CD14-positive monocyte (primary cell): ENCODE results near the gene LILRA2. TPM values are rescaled to one million over a fixed set of nuclear protein-coding genes. Genes with fewer than 3 reads are reported as not detected.

Experiments
- DNase-seq, 3 donors: peaks; one replicate each; pipeline ENCODE4 v3.0.0-alpha.2; 2011 to 2022
- H2AFZ ChIP-seq: 2 replicates; pipeline ENCODE4 v1.6.0; 2012; ENCODE audit warnings: mild to moderate bottlenecking, low read depth, low read length, inconsistent platforms; ENCODE audit not compliant: insufficient read depth, poor library complexity, severe bottlenecking
- H3K27ac ChIP-seq, 2 donors: 1 replicate in 1 of 2; 2 replicates in 1 of 2; pipeline ENCODE4 v1.5.1; 2012 to 2013; ENCODE audit warnings: low read length in 2 of 2, control low read depth in 1 of 2, inconsistent platforms in 1 of 2, low read depth in 1 of 2, mild to moderate bottlenecking in 1 of 2
- H3K27me3 ChIP-seq, 2 donors: one replicate each; pipeline versions ENCODE4 v1.6.0 to v1.6.1; 2011 to 2013; ENCODE audit warnings: low read length in 2 of 2; ENCODE audit not compliant: control insufficient read depth in 2 of 2, insufficient read depth in 2 of 2
- H3K36me3 ChIP-seq, 2 donors: replicated peaks in 1 of 2; 1 replicate in 1 of 2; 2 replicates in 1 of 2; pipeline versions ENCODE4 v1.5.1 to v1.6.1; 2012 to 2013; ENCODE audit warnings: low read length in 2 of 2, control low read depth in 1 of 2, inconsistent platforms in 1 of 2, mild to moderate bottlenecking in 1 of 2; ENCODE audit not compliant: insufficient read depth in 2 of 2, control insufficient read depth in 1 of 2
- H3K4me1 ChIP-seq, 2 donors: 1 replicate in 1 of 2; 2 replicates in 1 of 2; pipeline versions ENCODE4 v1.5.1 to v1.6.1; 2012 to 2013; ENCODE audit warnings: low read length in 2 of 2, control low read depth in 1 of 2, inconsistent platforms in 1 of 2, mild to moderate bottlenecking in 1 of 2, moderate library complexity in 1 of 2; ENCODE audit not compliant: insufficient read depth in 2 of 2, control insufficient read depth in 1 of 2
- H3K4me2 ChIP-seq: replicated peaks from 2 replicates; pipeline ENCODE3; 2012; ENCODE audit warnings: low read length, moderate library complexity, mild to moderate bottlenecking; ENCODE audit not compliant: poor library complexity, severe bottlenecking; ENCODE audit errors: extremely low read depth
- H3K4me3 ChIP-seq, 3 experiments: fragments of 200-600 bp in 1 of 3; sonication (generic) in 1 of 3; replicated peaks in 1 of 3; 1 replicate in 2 of 3; 2 replicates in 1 of 3; pipeline ENCODE4 v1.5.1; 2011 to 2013; ENCODE audit warnings: low read length in 3 of 3, mild to moderate bottlenecking in 3 of 3, control low read depth in 2 of 3, low read depth in 2 of 3, inconsistent platforms in 1 of 3, moderate library complexity in 1 of 3
- H3K79me2 ChIP-seq: 2 replicates; pipeline ENCODE4 v1.6.0; 2012; ENCODE audit warnings: mild to moderate bottlenecking, control low read depth, inconsistent platforms, low read length, moderate library complexity; ENCODE audit not compliant: insufficient read depth
- H3K9ac ChIP-seq: 2 replicates; pipeline ENCODE4 v1.6.0; 2017; ENCODE audit warnings: low read length, mild to moderate bottlenecking; ENCODE audit not compliant: insufficient read depth, poor library complexity, severe bottlenecking
- H3K9me3 ChIP-seq, 2 donors: replicated peaks in 1 of 2; 1 replicate in 1 of 2; 2 replicates in 1 of 2; pipeline versions ENCODE4 v1.5.1 to v1.6.1; 2012 to 2013; ENCODE audit warnings: low read length in 2 of 2, control low read depth in 1 of 2; ENCODE audit not compliant: control insufficient read depth in 1 of 2, insufficient read depth in 1 of 2
- H4K20me1 ChIP-seq: 2 replicates; pipeline ENCODE4 v1.6.0; 2012; ENCODE audit warnings: mild to moderate bottlenecking, low read length, control low read depth, moderate library complexity; ENCODE audit not compliant: insufficient read depth
- H3K27ac Mint-ChIP-seq, 7 donors: one replicate each; pipeline ENCODE4 v1.8.0; 2020; ENCODE audit warnings: mild to moderate bottlenecking in 7 of 7, mixed read lengths in 7 of 7, moderate library complexity in 6 of 7, inconsistent platforms in 2 of 7
- H3K27me3 Mint-ChIP-seq, 3 donors: one replicate each; pipeline ENCODE4 v1.8.0; 2021 to 2022; ENCODE audit warnings: low read depth in 3 of 3, mild to moderate bottlenecking in 3 of 3, mixed read lengths in 3 of 3, moderate library complexity in 3 of 3, inconsistent platforms in 1 of 3
- H3K36me3 Mint-ChIP-seq, 2 donors: one replicate each; pipeline ENCODE4 v1.8.0; 2020; ENCODE audit warnings: mixed read lengths in 2 of 2, inconsistent platforms in 1 of 2, mild to moderate bottlenecking in 1 of 2
- H3K4me1 Mint-ChIP-seq: one replicate; pipeline ENCODE4 v1.8.0; 2020; ENCODE audit warnings: mild to moderate bottlenecking, mixed read lengths
- H3K4me3 Mint-ChIP-seq, 2 donors: one replicate each; pipeline ENCODE4 v1.8.0; 2020; ENCODE audit warnings: mild to moderate bottlenecking in 2 of 2, mixed read lengths in 2 of 2, moderate library complexity in 1 of 2
- H3K9me3 Mint-ChIP-seq, 7 donors: one replicate each; pipeline ENCODE4 v1.8.0; 2020 to 2022; ENCODE audit warnings: mixed read lengths in 7 of 7, mild to moderate bottlenecking in 6 of 7, moderate library complexity in 6 of 7, inconsistent platforms in 2 of 7
- CTCF ChIP-seq: fragments of 200-600 bp; IDR thresholded peaks from one replicate; pipeline ENCODE4 v1.8.0; 2022; ENCODE audit warnings: antibody characterized with exemption, mild to moderate bottlenecking
- WGBS: methylation state at CpG from one replicate; pipeline ENCODE4 v1.1.5; 2013; ENCODE audit warnings: missing lambda C conversion rate; ENCODE audit not compliant: insufficient coverage; 5-methylcytosine and 5-hydroxymethylcytosine counted together
- intact Hi-C, 2 donors: fragments of 100-400 bp; cut with micrococcal nuclease; formaldehyde crosslinking; loops; one replicate each; pipeline versions ENCODE4 v1.15.0 to v1.15.1; 2023
- polyA plus RNA-seq, 3 donors: library from polyadenylated mRNA; depleted of rRNA in 1 of 3; unstranded in 2 of 3; stranded (reverse) in 1 of 3; fragments of 300-500 nt in 2 of 3; fragments of >200 nt in 1 of 3; fragmentation: Illumina TruSeq in 2 of 3; gene quantifications; 1 replicate in 2 of 3; 2 replicates in 1 of 3; pipeline ENCODE4 v1.2.3, GENCODE V29; 2012 to 2021

Gene LILRA2
- polyA plus RNA-seq, 3 donors = 333 to 451 (median 377) TPM

- H2AFZ ChIP-seq = no peak overlapping the region
- Mint-ChIP-seq H3K27me3 (peaks cover 34 to 54% (median 37%) of the 10 kb centered on the region in 3 donors), H3K9me3 (peaks cover 0 to 5% (median 0%) of the 10 kb centered on the region in 7 donors), H3K4me3 (peak overlapping the region in 1 of 2 donors; percentile 30), H3K36me3 (peaks cover 0 to 2% of the 10 kb centered on the region in 2 donors), H3K27ac (peak overlapping the region in 1 of 7 donors; percentile 38), H3K4me1 (peaks cover 34% of the 10 kb centered on the region)
- H3K4me3 ChIP-seq = no peak overlapping the region
- H3K27ac ChIP-seq = no peak overlapping the region
- no peaks in the 10 kb centered on the region for H4K20me1 ChIP-seq
- no peak overlapping the region for H3K9ac ChIP-seq
- TF ChIP-seq CTCF = no peak
- intact Hi-C loops = loop anchor here in 1 of 2 donors (10.0 kb wide), 1 partner anchor 119 kb away; the partner anchor contains the start of gene TTYH1
- no peaks in the 10 kb centered on the region for H3K79me2 ChIP-seq
- H3K27me3 ChIP-seq = peaks cover 2 to 24% of the 10 kb centered on the region in 2 donors
- no peak overlapping the region for H3K4me2 ChIP-seq
- no peak for DNase-seq
- no peaks in the 10 kb centered on the region for H3K9me3 ChIP-seq
- peaks cover 15 to 29% of the 10 kb centered on the region in 2 donors for H3K4me1 ChIP-seq
- no peaks in the 10 kb centered on the region for H3K36me3 ChIP-seq
- 76% methylated on average over 3 of the region's 8 CpGs for WGBS
Observed at GRCh38 chr19:54534156-54534555, 39.4 kb upstream of the LILRA2 start.

GRCh38 chr19:54535601-54536000 is 38.0 kb upstream of the LILRA2 start:
- H3K36me3 Mint-ChIP-seq = peaks cover 0 to 2% of the 10 kb centered on the region in 2 donors
- Histone ChIP-seq H3K4me2 (no peak overlapping the region), H4K20me1 (no peaks in the 10 kb centered on the region), H3K79me2 (no peaks in the 10 kb centered on the region), H3K4me1 (peaks cover 15 to 29% of the 10 kb centered on the region in 2 donors), H3K27ac (no peak overlapping the region), H2AFZ (no peak overlapping the region), H3K9me3 (no peaks in the 10 kb centered on the region), H3K4me3 (no peak overlapping the region), H3K27me3 (peaks cover 2 to 24% of the 10 kb centered on the region in 2 donors), H3K9ac (no peak overlapping the region), H3K36me3 (no peaks in the 10 kb centered on the region)
- H3K27ac Mint-ChIP-seq = no peak overlapping the region
- intact Hi-C loops = loop anchor here in 1 of 2 donors (10.0 kb wide), 1 partner anchor 121 kb away; the partner anchor contains the start of gene TTYH1
- H3K9me3 Mint-ChIP-seq = peaks cover 0 to 5% (median 0%) of the 10 kb centered on the region in 7 donors
- peaks cover 32% of the 10 kb centered on the region for H3K4me1 Mint-ChIP-seq
- no peak for DNase-seq
- WGBS = 94% methylated on average over 7 of the region's 9 CpGs
- H3K4me3 Mint-ChIP-seq = peak overlapping the region in 1 of 2 donors; percentile 73
- TF ChIP-seq CTCF = no peak
- peaks cover 37 to 59% (median 42%) of the 10 kb centered on the region in 3 donors for H3K27me3 Mint-ChIP-seq
